Transverse colon (tissue), 4 donors: Measurements from ENCODE around the gene SH2D2A. TPM values are rescaled to one million over a fixed set of nuclear protein-coding genes. Genes with fewer than 3 reads are reported as not detected.

ENCODE experiments used
- DNase-seq: peaks from one replicate; pipeline ENCODE4 v3.0.0-alpha.2; 2019
- H3K27ac ChIP-seq, 4 donors: fragments of 200-600 bp; sonication (generic); 2 replicates each; pipeline ENCODE4 v1.5.1; 2016 to 2018; ENCODE audit warnings: inconsistent platforms in 4 of 4
- H3K27me3 ChIP-seq: fragments of 200-600 bp; sonication (generic); 2 replicates; pipeline ENCODE4 v1.5.1; 2017; ENCODE audit warnings: inconsistent platforms
- H3K36me3 ChIP-seq, 4 donors: fragments of 200-600 bp; sonication (generic); 2 replicates each; pipeline ENCODE4 v1.5.1; 2017 to 2019; ENCODE audit warnings: inconsistent platforms in 4 of 4
- H3K4me1 ChIP-seq, 4 donors: fragments of 200-600 bp; sonication (generic); 2 replicates each; pipeline ENCODE4 v1.5.1; 2017 to 2020; ENCODE audit warnings: inconsistent platforms in 4 of 4
- H3K4me3 ChIP-seq, 4 donors: fragments of 200-600 bp; sonication (generic); 1 replicate in 1 of 4; 2 replicates in 3 of 4; pipeline versions ENCODE4 v1.5.1 to v1.6.1; 2017 to 2019; ENCODE audit warnings: inconsistent platforms in 4 of 4
- H3K9me3 ChIP-seq, 2 donors: fragments of 200-600 bp; sonication (generic); 2 replicates each; pipeline ENCODE4 v1.5.1; 2017 to 2019; ENCODE audit warnings: inconsistent platforms in 2 of 2
- EP300 ChIP-seq: sonication (generic); formaldehyde crosslinking; IDR thresholded peaks from one replicate; pipeline ENCODE4 v1.6.1; 2017; ENCODE audit warnings: antibody characterized with exemption, low read depth
- POLR2A ChIP-seq: fragments of 450-650 bp; IDR thresholded peaks from one replicate; pipeline ENCODE4 v1.6.1; 2016; ENCODE audit warnings: antibody characterized with exemption, mild to moderate bottlenecking, moderate library complexity
- POLR2AphosphoS5 ChIP-seq, 3 donors: sonication (generic); formaldehyde crosslinking; IDR thresholded peaks; one replicate each; pipeline ENCODE4 v1.6.1; 2016; ENCODE audit warnings: antibody characterized with exemption in 3 of 3
- WGBS, 2 donors: methylation state at CpG; one replicate each; pipeline ENCODE4 v1.1.5; 2018; ENCODE audit warnings: low coverage in 1 of 2; 5-methylcytosine and 5-hydroxymethylcytosine counted together
- in situ Hi-C, 4 donors: fragments of 200-750 bp; cut with MboI; loops; one replicate each; pipeline versions ENCODE4 v1.15.0 to v1.15.1; 2017; ENCODE audit warnings: low sequenced_read_pairs in 3 of 4, low pct_ligation_motif_present in 1 of 4, low pct_unique_long_range_greater_than_20kb in 1 of 4
- intact Hi-C: fragments of 100-400 bp; cut with DNase I; formaldehyde crosslinking; loops from one replicate; pipeline ENCODE4 v1.15.1; 2023; ENCODE audit warnings: low total_unique reads
- total RNA-seq, 4 donors: library from RNA; depleted of rRNA; stranded (reverse); fragments of >200 nt; gene quantifications; one replicate each; pipeline ENCODE4 v1.1.0, GENCODE V29; 2016
- TF ChIP-seq, protein P1 (sequence below), 5 experiments: fragments of 200-600 bp in 3 of 5; fragments of 450-650 bp in 2 of 5; sonication (generic) in 3 of 5; IDR thresholded peaks; 1 replicate in 2 of 5; 2 replicates in 3 of 5; pipeline ENCODE4 v1.5.1; 2016 to 2017; ENCODE audit warnings: antibody characterized with exemption in 5 of 5, inconsistent platforms in 3 of 5, mild to moderate bottlenecking in 2 of 5, moderate library complexity in 1 of 5

The SH2D2A gene
- total RNA-seq, 4 donors from 2014 or later = 1.9 to 5.9 (median 3.4) TPM; not detected in 1

DNA sequence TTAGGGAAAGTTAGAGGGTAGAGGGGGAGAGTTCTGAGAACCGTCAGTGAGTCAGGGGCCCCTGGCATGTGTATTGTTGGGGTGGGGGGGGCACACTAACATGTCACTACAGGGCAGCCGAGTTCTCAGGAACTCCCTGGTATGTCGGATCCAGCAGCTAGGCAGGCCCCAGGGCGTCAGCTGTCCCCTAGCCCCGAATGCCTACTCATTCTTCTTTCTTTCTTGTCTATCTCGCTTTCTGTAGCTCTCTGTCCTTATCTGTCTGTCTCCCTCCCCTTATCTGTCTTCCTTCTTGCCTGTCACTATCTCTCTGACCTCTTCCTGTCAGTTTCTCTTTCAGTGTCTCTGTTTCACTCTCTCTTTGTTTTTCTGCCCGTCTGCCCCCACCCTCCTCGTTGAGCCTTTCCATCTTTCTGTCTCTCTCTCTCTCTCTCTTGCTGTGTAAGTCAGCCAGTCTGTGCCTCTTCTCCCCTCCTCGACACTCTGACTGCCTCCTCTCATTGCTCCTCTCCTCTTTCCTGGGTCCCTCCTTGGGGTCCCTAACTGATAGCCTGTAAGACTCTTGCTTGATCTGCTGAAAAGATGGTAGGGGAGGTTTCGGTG lies 46.5 kb upstream of the SH2D2A start:
- TF ChIP-seq POLR2AphosphoS5 (IDR thresholded peaks at IDR 0.05) (no peak), POLR2A (no peak), EP300 (no peak)
- TF ChIP-seq, protein P1, sequence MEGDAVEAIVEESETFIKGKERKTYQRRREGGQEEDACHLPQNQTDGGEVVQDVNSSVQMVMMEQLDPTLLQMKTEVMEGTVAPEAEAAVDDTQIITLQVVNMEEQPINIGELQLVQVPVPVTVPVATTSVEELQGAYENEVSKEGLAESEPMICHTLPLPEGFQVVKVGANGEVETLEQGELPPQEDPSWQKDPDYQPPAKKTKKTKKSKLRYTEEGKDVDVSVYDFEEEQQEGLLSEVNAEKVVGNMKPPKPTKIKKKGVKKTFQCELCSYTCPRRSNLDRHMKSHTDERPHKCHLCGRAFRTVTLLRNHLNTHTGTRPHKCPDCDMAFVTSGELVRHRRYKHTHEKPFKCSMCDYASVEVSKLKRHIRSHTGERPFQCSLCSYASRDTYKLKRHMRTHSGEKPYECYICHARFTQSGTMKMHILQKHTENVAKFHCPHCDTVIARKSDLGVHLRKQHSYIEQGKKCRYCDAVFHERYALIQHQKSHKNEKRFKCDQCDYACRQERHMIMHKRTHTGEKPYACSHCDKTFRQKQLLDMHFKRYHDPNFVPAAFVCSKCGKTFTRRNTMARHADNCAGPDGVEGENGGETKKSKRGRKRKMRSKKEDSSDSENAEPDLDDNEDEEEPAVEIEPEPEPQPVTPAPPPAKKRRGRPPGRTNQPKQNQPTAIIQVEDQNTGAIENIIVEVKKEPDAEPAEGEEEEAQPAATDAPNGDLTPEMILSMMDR (IDR thresholded peaks at IDR 0.05) = no peak
- in situ Hi-C loops (loop anchor here in 3 of 4 donors (10.0 to 25.0 kb wide), 2 partner anchors 158 to 176 kb away; partner anchors contain the start of genes NES (in 2 of the 3) and CRABP2 (in 1 of the 3)), intact Hi-C loops (no loop called here)
- H3K36me3 ChIP-seq = no peaks in the 10 kb centered on the region
- no peak for DNase-seq
- no peak overlapping the region for H3K4me3 ChIP-seq
- H3K27me3 ChIP-seq = peaks cover 72% of the 10 kb centered on the region
- peaks cover 14 to 27% (median 25%) of the 10 kb centered on the region in 4 donors for H3K4me1 ChIP-seq
- no peaks in the 10 kb centered on the region for H3K9me3 ChIP-seq
- H3K27ac ChIP-seq = no peak overlapping the region
- WGBS, 2 donors = 61 to 63% methylated on average over 8 to 10 of the region's 10 CpGs

DNA sequence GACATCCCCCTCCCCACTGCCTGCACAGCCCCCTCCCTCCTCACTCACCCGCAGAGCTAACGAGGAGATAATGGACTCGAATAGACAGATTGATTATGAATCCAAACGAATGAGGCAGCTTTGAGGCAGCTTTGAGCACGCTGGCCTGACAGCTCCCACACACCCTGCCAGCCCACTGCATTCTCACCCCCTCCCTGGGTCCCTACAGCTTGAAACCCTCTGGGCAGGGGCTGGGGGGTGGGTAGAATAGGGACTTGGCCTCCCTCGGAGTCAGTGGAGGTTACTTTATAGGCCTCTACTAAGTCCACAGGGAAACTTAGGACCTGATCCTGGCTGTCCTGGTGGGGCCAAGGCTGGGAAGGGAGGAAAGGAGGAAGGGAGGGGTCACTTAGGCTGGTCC lies 45.9 kb upstream of the SH2D2A start:
- Histone ChIP-seq H3K36me3 (no peaks in the 10 kb centered on the region), H3K9me3 (no peaks in the 10 kb centered on the region), H3K4me3 (no peak overlapping the region), H3K27ac (no peak overlapping the region), H3K27me3 (peaks cover 77% of the 10 kb centered on the region), H3K4me1 (peaks cover 14 to 27% (median 25%) of the 10 kb centered on the region in 4 donors)
- TF ChIP-seq, protein P1 (IDR thresholded peaks at IDR 0.05) = no peak
- TF ChIP-seq POLR2A (no peak), EP300 (no peak), POLR2AphosphoS5 (IDR thresholded peaks at IDR 0.05) (no peak)
- WGBS, 2 donors = 71% methylated on average over 6 of the region's 6 CpGs; no CpG with 5 or more reads in 1 of the 2 donors
- DNase-seq = no peak
- intact Hi-C loops = no loop called here
- in situ Hi-C loops = loop anchor here in 3 of 4 donors (10.0 to 25.0 kb wide), 2 partner anchors 158 to 175 kb away; partner anchors contain the start of genes NES (in 2 of the 3) and CRABP2 (in 1 of the 3)

DNA sequence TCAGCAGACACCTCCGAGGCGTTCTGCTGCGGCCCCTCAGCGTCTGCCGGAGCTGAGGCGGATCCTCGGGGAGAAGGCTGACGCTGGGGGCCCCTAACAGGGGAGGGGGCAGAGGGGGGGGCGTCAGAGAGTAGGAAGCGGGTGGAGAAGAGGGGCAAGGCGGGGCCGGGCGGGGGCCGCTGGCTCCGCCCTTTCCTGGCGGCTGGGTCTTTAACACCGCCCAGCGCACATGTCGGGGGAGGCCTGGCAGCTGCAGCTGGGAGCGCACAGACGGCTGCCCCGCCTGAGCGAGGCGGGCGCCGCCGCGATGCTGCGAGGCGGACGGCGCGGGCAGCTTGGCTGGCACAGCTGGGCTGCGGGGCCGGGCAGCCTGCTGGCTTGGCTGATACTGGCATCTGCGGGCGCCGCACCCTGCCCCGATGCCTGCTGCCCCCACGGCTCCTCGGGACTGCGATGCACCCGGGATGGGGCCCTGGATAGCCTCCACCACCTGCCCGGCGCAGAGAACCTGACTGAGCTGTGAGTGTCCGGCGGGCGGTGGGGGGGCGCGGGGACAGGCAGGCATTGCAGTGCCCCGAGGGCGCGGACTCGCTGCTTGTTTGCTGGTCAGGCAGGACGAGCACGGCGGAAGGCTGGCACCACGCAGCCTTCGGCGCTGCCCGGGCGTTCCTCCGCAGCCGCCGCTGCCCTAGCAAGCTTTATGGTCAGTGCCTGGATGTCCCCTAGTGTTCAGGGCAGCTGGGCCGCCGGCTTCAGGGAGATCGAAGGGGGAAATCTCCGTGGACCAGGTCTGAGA lies 44.2 kb upstream of the SH2D2A start, which contains the start of gene NTRK1:
NTRK1 (plus strand) TSS at position 238 of the 796 bp plus-strand sequence; CDS start at position 308, 70 bp downstream.
- 17% methylated on average over 9 of the region's 69 CpGs; no CpG with 5 or more reads in 1 of the 2 donors for WGBS, 2 donors
- H3K4me1 ChIP-seq = peaks cover 14 to 27% (median 25%) of the 10 kb centered on the region in 4 donors
- H3K9me3 ChIP-seq = no peaks in the 10 kb centered on the region
- H3K36me3 ChIP-seq = no peaks in the 10 kb centered on the region
- no peak within 1 kb of the TSS for H3K27ac ChIP-seq
- peak within 1 kb of the TSS in 3 of 4 donors; percentile 11 to 37 (median 15) for H3K4me3 ChIP-seq
- peaks cover 89% of the 10 kb centered on the region for H3K27me3 ChIP-seq
- DNase-seq = peak; percentile 31
- intact Hi-C loops = no loop called here
- in situ Hi-C loops = loop anchor here in 3 of 4 donors (10.0 to 25.0 kb wide), 2 partner anchors 156 to 174 kb away; partner anchors contain the start of genes NES (in 2 of the 3) and CRABP2 (in 1 of the 3)
- TF ChIP-seq, protein P1 (IDR thresholded peaks at IDR 0.05) = no peak
- TF ChIP-seq EP300 = no peak
- TF ChIP-seq POLR2A = no peak
- TF ChIP-seq POLR2AphosphoS5 (IDR thresholded peaks at IDR 0.05) = no peak
